ENCODE measurements around the gene ALG10.
"Not testable (repeated sequence)": the region's sequence is repeated elsewhere in the genome, so short reads cannot be mapped to it uniquely, and the experiment has no call there.

Gene ALG10

GRCh38 chr12:34046570-34046969 lies 24.3 kb downstream of the ALG10 start:
- DNase-seq (ENCODE audit: low spot score) = no peak
- Mint-ChIP-seq H3K4me3 (no peak overlapping the region), H3K27me3 (ENCODE audit: low read depth) (no peaks in the 10 kb centered on the region), H3K4me1 (ENCODE audit: low read depth) (no peaks in the 10 kb centered on the region), H3K27ac (no peak overlapping the region), H3K9me3 (peaks cover 19% of the 10 kb centered on the region), H3K36me3 (ENCODE audit: low read depth) (no peaks in the 10 kb centered on the region)

DNA sequence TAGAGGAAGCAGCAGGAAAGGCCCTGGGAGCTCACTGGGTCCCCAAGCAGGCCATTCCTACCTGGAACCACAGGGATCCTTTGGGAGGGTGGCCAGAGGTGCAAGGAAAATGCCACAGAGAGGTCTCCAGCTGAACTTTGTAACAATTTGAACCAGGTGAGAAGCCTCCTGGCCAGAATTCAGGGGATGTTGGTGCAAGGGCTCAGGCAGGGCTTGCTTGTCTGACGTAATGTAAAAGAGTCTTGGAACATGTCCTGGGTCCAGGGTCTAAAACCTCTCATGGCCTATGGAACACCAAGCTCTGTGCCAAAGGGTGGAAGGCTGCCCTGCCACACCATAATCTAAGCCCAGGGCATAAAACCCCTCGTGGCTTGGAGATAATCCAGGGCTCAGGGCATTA lies 25.6 kb downstream of the ALG10 start:
- H3K36me3 Mint-ChIP-seq (ENCODE audit: low read depth); H3K4me3 Mint-ChIP-seq; H3K4me1 Mint-ChIP-seq (ENCODE audit: low read depth); H3K27me3 Mint-ChIP-seq (ENCODE audit: low read depth); H3K27ac Mint-ChIP-seq; DNase-seq (ENCODE audit: low spot score): not testable (repeated sequence)
- peaks cover 28% of the 10 kb centered on the region for H3K9me3 Mint-ChIP-seq

- Mint-ChIP-seq H3K4me3 (no peak overlapping the region), H3K4me1 (ENCODE audit: low read depth) (no peaks in the 10 kb centered on the region), H3K27me3 (ENCODE audit: low read depth) (no peaks in the 10 kb centered on the region), H3K27ac (no peak overlapping the region), H3K36me3 (ENCODE audit: low read depth) (no peaks in the 10 kb centered on the region), H3K9me3 (peaks cover 28% of the 10 kb centered on the region)
- no peak for DNase-seq (ENCODE audit: low spot score)
Measured at GRCh38 chr12:34048714-34049113, 26.4 kb downstream of the ALG10 start.

DNA sequence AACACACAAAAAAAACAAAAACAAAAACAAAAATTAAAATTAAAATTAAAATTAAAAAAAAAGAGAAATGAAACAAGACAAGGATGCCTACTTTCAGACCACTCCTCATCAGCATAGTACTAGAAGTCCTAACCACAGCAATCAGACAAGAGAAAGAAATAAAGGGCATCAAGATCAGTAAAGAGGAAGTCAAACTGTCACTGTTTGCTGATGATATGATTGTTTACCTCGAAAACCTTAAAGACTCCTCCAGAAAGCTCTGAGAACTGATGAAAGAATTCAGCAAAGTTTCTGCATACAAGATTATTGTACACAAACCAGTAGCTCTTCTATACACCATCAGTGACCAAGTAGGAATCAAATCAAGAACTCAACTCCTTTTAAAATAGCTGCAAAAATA lies 29.2 kb downstream of the ALG10 start:
- no peaks in the 10 kb centered on the region for H3K27me3 Mint-ChIP-seq (ENCODE audit: low read depth)
- H3K27ac Mint-ChIP-seq = no peak overlapping the region

DNA sequence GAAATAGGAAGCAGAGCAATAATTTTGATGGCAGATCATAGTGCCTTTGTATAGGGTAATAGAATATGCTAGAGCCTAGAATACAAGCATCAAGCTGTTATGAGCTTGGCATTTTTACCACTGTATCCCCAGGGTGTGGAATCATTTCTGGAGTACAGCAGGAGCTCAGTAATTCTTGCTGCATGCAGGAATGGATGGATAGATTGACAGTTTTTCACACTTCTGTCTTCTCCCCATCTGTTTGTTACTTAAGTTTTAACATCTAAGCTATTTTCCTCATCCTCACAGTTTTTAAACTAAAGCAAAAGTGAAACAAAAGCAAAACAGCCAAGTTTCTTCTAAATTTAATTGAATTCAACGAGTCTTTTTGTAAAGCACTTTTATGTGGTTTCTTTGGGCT lies 32.6 kb downstream of the ALG10 start:
- no peaks in the 10 kb centered on the region for H3K27me3 Mint-ChIP-seq (ENCODE audit: low read depth)
- H3K9me3 Mint-ChIP-seq = peaks cover 17% of the 10 kb centered on the region
- H3K4me3 Mint-ChIP-seq = peak overlapping the region; percentile 5
- DNase-seq (ENCODE audit: low spot score) = no peak
- no peaks in the 10 kb centered on the region for H3K4me1 Mint-ChIP-seq (ENCODE audit: low read depth)
- H3K27ac Mint-ChIP-seq = no peak overlapping the region
- H3K36me3 Mint-ChIP-seq (ENCODE audit: low read depth) = no peaks in the 10 kb centered on the region

More for the DNA sequence above, 29.2 kb downstream of the ALG10 start:
- Mint-ChIP-seq H3K4me3 (no peak overlapping the region), H3K4me1 (ENCODE audit: low read depth) (no peaks in the 10 kb centered on the region), H3K36me3 (ENCODE audit: low read depth) (no peaks in the 10 kb centered on the region), H3K9me3 (peaks cover 28% of the 10 kb centered on the region)
- no peak for DNase-seq (ENCODE audit: low spot score)
